GM21576 (cell line): ENCODE results near the gene TPRA1.
"Not testable (repeated sequence)": the region's sequence is repeated elsewhere in the genome, so short reads cannot be mapped to it uniquely, and the experiment has no call there.

Experiments used
- ATAC-seq: cut with Tn5 transposase; IDR thresholded peaks from one replicate; pipeline ENCODE4 v1.9.1; 2021; ENCODE audit warnings: mild to moderate bottlenecking, moderate library complexity; ENCODE audit not compliant: unreplicated experiment

TPRA1 gene

DNA sequence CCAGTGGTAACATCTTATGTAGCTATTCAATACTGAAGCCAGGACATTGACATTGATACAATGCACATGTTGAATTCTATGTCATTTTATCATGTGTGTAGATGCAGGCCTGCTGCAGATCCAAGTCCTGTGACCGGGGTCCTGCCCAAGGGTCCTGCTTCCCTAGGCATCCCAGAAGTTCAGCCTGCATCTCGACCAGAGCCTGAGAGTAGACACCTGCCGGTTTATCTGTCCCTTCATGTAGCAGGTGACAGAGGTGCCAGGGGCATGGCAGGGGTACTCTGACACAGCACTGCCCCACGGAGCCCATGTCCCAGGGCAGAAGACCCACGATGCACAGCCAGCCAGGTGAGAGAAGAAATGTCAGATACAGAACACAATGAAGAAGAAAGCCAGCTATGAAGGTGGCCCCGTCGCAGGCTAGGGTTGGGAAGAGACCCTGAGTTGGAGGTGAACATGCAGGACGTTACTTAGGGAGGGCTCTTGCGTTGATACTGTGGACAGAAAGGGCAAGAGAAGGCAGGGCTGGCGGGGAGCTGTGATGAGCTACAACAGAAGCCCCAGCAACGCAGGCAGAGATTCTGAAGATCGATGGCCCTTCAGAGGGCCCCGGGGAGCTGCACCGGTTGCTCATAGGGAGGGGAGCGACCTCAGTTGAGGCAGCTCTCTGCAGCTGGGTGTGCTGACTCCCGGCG, 51.0 kb downstream of the TPRA1 start:
- ATAC-seq: no peak

DNA sequence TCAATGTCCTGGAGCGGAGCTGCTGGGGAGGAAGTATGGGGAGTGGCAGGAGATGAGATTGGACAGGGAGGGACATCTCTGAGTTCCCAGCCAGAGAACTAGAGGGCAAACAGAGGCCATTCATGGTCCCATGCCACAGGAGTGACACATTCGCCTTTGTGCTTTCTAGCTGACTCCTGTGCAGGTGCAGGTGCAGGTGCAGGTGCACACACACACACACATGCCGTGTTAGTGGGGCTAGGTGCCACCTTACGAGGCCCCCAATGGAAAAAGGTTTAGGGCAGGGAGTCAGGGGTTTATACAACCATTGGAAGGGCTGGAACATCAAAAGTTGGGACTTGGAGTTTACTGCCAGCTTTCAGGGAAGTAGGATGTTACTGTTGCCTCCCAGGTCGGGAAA, 52.0 kb downstream of the TPRA1 start:
- no peak for ATAC-seq

DNA sequence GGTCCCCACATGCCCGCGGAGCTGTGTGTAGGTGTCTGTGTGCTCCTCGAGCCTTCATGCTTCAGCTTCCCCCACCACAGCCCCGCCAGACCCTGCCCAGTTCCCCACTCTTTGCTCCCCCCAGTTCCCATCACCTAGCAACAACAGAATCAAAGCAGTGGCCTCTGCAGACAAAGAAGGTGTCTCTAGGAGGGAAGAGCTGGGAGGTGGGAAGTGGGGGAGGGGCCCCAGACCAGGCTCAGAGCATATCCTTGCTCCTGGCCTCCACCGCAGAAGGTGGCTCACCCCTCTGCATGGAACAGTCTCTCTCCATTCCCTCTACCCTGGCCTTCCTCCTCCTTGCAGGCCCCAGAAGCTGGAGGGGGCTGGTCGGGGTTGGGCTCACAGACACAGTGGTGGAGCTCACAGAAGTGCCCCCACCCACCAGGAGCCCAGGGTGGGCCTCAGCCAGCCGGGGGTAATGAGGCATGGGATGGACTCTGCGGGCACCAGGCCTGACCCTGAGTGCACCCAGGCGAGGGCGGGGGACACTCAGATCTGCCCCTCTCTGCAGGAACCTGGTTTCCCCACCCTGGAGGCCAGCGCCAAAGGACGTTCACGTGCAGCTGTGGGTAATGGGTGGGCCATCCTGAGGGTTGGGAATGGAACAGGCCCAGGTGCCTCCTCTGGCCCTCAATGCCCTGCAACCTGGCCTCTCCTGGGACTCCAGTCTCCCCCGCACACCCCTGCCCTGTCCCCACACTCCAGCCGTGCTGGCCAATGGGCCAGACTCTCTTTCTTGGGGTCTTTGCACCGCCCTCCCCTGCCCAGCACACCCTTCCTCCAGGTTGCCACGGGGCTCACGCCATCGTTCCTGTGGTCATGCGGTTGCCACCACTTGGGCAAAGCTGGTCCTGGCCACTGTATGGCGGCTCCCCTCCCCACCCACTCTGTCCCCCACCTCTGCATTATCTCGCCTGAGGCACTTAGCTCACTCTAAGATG, 53.4 kb downstream of the TPRA1 start:
- no peak for ATAC-seq

DNA sequence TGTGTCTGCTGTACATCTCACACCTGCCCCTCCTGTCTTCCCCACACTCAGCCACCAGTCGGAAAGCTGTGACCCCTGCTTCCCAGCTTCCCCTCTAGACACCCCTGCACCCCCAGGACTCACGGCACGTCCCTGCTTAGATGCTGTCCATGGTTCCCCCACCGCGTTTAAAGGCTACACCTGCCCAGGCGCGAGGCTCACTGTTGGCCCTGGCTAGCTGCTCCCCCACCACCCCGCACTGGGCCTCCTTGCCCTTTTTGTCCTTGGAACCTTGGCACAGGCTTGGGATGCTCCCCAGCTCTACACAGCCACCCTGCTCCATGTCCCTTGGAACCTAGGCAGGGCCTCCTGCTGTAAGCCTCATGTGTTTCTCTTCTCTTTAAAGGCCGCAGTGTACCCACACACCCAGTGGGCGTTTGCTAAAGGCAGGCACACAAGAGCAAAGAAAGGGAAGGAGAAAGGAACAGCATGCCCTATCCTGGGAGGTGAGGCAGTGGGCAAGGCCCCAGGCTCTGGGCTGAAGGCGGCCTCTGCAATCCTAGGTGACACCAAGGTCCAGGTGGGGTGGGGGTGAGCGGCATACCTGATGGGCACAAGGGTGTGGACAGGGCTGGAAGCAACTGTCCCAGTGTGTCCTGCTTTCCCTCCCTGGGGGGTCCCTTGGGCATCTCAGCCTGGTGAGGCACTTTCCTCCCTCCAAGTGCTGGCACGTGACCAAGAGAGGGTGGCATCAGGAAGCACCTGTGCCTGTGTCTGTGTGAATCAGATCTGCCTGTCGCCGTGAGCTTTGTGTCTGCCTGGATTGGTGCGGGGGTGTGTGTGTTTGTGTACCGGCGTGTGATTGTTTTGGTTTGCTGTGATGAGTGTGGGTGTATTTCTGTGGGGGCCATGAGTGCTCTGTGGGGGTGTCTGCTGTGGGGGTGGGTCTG, 54.4 kb downstream of the TPRA1 start:
- ATAC-seq: no peak

DNA sequence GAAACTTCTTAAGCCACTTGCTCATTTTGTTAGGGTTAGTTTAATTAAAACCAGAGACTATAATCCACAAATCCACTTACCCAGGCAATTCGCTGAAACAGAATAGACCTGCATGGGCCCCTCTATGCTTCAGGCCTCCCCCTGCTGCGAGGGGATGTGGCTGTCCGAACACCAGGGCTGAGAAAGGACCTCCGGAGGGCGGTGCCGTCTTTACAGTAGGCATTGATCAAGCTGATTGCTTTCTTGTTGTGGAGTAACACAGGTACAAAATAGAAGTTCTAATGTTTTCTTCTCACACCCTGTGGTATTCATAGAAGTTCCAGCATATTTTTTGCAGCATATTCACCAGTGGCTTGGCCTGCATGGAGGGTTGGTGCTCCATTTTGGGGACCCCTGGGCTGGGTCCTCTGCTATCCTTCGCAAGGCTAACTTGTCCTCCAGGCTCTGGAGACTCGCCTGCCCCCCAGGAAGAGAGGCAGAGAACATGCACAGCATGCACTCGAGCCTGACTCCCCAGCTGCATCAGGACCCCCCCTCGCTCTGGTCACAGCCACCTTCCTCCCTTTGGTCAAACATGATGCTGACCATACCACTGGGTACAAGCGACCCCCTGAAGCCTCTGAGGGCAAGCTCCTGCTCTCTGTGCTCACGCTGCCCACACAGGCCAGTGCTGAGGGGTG, 55.3 kb downstream of the TPRA1 start:
- no peak for ATAC-seq

DNA sequence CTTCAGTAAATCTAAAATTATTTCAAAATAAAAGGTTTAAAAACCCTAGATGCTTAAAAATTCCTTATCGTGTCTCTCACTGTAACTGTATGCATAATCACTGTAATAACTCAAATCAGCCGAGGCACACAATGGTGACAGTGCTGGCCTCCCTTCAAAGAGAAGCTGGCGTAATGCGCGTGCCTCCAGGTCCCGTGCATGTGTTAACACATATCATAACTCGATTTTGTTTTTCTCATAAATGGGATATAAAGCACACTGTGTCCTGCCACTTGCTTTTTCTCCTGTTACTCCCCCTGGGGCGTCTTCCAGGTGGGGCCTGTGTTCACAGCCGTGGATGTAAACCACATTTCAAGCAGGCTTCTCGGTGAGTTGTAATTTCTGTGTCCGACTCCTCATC, 56.0 kb downstream of the TPRA1 start:
- ATAC-seq: no peak

DNA sequence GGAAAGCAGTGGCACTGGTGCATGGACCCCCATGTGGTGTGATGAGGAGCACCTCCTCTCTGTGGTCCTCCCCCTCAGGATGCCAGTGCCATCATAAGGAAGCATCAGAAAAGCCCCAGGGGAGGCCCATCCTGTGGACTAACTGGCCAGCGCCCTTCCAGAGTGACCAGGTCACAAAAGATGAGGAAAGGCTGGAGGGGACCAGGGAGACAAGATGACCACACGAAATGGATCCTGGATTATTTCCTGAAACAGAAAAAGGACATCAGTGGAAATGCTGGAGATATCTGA, 56.4 kb downstream of the TPRA1 start:
- ATAC-seq: no peak

DNA sequence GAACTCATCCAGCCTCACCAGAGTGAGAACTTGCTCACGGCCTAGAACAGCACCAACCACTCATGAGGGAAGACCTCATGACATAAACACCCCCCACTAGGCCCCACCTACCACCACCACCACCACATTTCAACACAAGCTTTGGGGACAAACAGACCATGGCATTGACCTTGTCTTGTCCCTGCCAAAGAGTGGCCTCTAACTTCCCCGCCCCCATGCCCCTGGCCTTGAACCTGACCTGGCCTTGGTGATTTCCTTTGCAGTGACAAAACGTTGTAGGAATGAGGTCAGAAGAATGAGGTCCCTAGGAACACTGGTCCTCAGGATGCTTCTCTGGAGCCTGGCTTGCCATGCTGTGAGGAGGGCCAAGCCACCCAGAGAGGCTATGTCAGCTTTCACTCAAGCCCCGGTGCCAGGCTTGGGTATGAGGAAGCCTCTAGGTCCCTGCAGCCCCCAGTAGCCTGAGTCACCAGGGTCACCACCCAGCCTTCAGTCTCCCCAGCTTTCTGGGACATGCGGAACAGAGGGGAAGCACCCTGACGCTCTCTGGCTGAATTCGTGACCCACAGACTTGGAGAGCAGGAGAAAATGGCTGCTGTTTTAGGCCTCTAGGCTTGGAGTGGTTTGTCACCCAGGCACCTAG, 57.9 kb downstream of the TPRA1 start:
- no peak for ATAC-seq

DNA sequence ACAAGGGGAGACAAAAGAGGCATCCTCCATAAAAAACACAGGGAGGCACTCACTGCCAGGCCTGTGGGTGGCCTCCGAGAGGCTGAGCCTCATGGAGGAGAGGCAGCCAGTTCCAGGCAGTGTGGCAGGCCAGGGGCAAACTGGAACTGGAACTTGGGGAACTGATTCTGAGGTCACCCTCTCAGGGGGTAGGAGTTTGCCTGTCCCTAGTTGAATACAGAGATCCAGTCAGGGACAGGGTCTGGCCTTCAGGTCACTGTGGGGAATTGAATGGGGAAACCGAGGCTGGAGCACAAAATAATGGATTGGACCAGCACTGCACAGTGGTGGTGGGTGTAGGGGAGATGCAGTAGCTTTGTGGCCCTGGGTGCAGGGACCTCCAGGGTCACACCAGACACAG, 58.7 kb downstream of the TPRA1 start:
- no peak for ATAC-seq

DNA sequence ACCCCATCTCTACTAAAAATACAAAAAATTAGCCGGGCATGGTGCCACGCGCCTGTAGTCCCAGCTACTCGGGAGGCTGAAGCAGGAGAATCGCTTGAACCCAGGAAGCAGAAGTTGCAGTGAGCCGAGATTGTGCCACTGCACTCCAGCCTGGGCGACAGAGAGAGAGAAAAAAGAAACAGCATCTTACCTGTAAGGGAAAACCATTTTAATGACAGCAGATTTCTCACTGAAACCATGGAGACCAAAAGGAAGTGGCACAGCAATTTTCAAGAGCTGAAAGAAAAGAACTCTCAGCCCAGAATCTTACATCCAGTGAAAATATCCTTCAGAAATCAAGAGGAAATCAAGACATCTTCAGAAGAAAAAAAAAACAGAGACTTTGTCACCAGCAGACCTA, 59.7 kb downstream of the TPRA1 start:
- ATAC-seq: not testable (repeated sequence)

DNA sequence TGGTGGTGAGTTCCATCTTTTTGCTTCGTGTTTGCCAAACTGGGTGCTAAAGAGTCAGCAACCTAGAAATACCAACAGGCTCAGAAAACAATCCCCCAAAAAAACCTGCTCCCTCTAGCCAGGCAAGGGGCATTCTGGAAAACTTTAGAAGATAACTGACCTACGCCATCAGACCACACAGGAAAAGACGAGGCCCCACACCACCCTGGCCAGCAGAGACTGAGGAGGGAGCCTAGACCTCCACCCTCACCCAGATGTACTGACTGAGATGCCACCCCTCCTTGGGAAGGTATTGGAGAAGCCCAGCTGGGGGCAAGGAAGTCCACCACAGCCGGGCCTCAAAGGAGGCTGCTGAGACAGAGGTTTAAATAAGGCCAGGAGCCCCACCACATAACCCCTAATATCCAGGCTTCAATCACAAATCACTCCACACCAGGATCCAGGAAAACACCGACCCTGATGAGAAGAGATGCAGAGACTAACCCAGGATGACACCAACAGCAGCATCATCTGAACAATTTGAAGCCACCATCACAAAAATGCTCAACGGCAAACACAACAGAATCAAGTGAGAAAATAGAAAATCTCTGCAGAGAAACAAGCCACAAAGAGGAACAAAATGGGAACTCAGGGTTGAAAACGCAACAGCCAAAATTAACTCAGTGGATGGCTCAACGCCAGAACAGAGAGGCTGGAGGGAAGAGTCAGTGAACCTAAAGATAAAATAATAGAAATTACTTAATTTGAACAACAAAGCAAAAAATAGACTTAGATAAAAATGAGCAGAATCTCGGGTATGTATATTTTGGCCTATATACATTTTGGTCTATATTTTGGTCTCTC, 61.0 kb downstream of the TPRA1 start:
- no peak for ATAC-seq

DNA sequence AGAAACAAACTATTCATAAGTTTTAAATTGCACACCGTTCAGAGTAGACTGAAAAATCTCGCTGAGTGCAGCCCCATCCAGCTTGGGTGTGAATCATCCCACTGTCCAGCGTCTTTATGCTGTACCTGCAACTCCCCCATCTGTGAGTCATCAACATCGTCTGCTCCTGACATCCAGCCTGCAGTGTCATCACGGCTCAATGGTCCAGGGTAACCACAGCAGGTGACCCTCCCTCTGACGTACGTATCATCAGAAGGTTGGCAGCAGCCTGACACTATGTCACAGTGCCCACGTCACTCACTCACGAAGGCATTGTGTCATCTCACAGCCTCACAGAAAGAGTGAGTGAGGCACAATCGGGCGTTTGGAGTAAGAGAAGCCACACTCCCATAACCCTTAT, 65.2 kb downstream of the TPRA1 start:
- ATAC-seq: no peak

DNA sequence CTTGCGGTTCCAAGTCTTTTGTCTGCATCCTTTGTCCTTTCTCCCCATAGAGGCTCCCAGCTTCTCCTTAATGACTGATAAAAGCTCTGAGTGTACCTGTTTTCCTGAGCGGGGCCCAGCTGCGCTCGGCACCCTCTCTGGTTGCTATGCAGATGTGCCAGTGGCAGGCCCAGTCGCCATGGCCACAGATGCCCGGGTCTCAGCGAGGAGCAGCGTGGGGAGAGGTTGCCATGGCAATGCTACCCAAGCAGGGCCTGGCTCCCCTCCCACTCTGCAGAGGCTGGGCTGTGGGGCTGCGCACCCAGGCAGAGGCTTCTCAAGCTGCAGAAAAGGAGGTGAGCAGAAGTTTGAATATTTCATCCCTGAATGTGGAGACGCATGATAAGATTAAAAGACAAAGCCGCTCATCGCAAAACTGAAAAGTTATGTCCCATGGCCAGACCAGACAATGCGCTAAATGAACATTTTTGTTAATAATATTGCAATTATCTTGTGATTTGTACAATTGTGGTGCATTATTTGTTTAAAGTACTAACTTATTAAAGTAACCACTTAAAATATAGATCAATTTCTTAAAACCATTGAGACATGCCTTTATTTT, 66.1 kb downstream of the TPRA1 start:
- no peak for ATAC-seq
